Measurements from ENCODE around the gene ATP1B1.
"Not testable (repeated sequence)": the region's sequence is repeated elsewhere in the genome, so short reads cannot be mapped to it uniquely, and the experiment has no call there.

The ATP1B1 gene

GRCh38 chr1:169121146-169121923 lies 14.8 kb downstream of the ATP1B1 start:
- TF ChIP-seq, protein P1, sequence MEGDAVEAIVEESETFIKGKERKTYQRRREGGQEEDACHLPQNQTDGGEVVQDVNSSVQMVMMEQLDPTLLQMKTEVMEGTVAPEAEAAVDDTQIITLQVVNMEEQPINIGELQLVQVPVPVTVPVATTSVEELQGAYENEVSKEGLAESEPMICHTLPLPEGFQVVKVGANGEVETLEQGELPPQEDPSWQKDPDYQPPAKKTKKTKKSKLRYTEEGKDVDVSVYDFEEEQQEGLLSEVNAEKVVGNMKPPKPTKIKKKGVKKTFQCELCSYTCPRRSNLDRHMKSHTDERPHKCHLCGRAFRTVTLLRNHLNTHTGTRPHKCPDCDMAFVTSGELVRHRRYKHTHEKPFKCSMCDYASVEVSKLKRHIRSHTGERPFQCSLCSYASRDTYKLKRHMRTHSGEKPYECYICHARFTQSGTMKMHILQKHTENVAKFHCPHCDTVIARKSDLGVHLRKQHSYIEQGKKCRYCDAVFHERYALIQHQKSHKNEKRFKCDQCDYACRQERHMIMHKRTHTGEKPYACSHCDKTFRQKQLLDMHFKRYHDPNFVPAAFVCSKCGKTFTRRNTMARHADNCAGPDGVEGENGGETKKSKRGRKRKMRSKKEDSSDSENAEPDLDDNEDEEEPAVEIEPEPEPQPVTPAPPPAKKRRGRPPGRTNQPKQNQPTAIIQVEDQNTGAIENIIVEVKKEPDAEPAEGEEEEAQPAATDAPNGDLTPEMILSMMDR (IDR thresholded peaks at IDR 0.05; ENCODE audit: low read depth, low read length) = no peak
- H3K4me3 ChIP-seq (ENCODE audit: low read depth, low read length) = no peak overlapping the region

DNA sequence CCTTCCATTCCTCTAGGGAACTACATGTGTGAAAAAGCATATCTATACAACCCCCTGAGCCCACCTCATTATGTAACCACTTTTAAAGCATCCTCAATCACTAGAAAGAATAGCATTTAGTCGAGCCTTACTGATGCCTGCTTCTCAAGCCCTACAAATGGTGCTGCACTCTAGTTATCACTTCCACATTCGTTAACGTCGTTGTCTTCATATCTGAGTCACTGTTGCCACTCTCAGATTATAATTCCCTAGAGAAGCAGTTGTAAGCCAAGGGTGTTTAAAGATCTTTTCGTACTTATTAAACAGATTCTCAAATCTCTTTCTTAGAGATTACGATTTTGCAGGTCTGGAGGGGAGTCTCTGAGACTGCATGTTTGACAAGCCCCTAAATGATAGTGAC lies 16.5 kb downstream of the ATP1B1 start:
- H3K4me3 ChIP-seq (ENCODE audit: low read depth, low read length) = no peak overlapping the region
- TF ChIP-seq, protein P1 (IDR thresholded peaks at IDR 0.05; ENCODE audit: low read depth, low read length) = no peak

DNA sequence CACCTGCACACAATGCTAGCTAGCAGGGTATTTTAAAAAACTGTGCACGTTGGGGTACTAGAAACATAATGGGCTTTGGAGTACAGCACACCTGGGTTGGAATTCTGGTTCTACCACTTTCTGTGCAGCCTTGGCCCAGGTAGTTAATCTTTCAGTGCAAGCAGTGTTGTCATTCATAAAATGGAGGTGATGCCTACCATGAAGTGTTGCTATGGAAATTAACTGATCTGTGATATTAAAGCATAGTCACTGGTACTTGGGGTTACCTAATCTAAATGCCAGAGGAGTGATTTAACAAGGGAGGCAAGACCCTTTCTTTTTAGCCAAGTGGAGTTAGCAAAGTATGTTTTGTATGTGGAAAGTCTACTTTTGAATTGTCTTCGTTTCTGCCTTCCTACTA lies 18.0 kb downstream of the ATP1B1 start:
- TF ChIP-seq, protein P1 (IDR thresholded peaks at IDR 0.05; ENCODE audit: low read depth, low read length) = no peak
- H3K4me3 ChIP-seq (ENCODE audit: low read depth, low read length) = no peak overlapping the region

DNA sequence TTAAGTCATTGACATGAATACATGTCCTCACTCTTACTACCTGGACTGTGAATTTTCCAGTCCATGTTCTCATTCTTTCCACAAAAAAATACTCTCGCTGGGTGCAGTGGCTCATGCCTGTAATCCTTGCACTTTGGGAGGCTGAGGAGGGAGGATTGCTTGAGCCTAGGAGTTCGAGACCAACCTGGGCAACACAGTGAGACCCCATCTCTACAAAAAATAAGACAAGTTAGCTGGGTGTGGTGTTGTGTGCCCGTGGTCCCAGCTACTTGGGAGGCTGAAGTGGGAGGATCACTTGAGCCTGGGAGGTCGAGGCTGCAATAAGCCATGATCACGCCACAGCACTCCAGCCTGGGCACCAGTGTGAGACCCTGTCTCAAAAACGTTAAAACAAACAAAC lies 19.1 kb downstream of the ATP1B1 start:
- H3K4me3 ChIP-seq (ENCODE audit: low read depth, low read length) = not testable (repeated sequence)

DNA sequence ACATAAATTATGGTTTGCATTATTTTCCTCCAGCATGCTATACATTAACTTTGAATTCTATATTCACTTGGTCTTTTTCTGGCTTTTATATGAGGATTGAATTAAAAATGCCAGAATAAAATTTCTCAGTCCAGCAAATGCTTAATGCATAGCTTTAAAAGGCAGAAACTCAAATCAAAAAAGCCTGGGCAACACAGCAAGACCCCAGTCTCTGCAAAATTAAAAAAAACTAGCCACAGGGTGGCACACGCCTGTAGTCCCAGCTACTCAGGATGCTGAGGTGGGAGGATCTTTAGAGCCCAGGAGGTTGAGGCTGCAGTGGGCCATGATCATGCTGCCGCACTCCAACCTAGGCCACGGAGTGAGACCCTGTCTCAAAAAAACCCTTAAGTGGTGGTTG lies 19.8 kb downstream of the ATP1B1 start:
- TF ChIP-seq, protein P1 (IDR thresholded peaks at IDR 0.05; ENCODE audit: low read depth, low read length) = no peak
- no peak overlapping the region for H3K4me3 ChIP-seq (ENCODE audit: low read depth, low read length)

DNA sequence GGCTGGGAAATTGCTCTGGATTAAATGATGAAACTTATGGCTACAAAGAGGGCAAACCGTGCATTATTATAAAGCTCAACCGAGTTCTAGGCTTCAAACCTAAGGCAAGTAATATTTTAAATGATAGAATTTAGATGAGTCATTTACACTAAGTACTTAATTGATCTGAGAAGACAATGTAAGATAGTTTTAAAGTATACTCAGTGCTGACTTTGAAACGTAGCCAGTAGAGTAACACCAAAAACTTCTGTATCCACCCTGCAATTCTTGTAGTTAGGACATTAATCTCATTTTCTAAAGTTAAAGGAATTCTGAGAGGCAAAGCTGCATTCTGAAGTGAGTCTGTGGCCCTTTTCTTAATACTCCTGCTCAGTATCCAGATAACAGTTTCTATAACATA lies 20.8 kb downstream of the ATP1B1 start:
- TF ChIP-seq, protein P1 (IDR thresholded peaks at IDR 0.05; ENCODE audit: low read depth, low read length) = no peak
- H3K4me3 ChIP-seq (ENCODE audit: low read depth, low read length) = no peak overlapping the region

DNA sequence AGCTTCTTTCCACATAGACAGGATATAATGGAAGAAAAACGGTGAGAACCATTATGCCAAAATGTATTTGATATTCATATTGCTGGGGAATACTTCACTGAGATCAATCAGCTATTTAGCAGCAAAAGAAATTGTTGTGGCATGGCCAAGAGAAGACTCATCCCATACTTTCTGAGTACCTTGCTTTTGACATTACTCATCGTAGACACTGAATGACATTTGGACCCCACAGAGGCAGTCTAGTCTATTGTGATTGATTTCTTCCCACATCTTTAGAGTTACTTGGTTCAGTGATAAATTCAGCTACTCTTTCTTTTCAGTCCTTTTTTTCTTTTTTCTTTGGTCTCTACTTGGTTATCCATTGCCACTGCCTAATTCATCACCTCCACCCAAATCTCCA lies 22.1 kb downstream of the ATP1B1 start:
- no peak overlapping the region for H3K4me3 ChIP-seq (ENCODE audit: low read depth, low read length)
- TF ChIP-seq, protein P1 (IDR thresholded peaks at IDR 0.05; ENCODE audit: low read depth, low read length) = no peak

All from WI38 (cell line).